Measurements from ENCODE around the gene ATP8A2.
"Not testable (repeated sequence)": the region's sequence is repeated elsewhere in the genome, so short reads cannot be mapped to it uniquely, and the experiment has no call there.

The ATP8A2 gene

DNA sequence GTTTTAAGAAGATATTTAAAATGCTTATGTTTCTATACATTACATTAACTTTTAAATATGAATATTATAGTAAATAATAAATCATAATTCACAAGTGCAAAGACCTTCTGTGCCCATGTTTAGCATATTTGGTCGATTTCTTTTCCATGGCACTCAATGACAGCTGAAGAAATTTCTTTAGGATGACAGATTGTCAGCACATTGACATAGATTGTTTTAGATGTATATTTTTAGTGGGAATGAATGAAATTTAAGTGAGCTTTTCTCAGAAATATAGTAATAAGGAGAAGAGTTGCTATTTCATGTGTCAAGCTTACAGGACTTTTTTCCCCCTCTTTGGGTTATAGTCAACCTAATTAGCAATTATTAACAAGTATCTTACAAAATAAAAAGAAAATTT lies 423.5 kb downstream of the ATP8A2 start:
- Mint-ChIP-seq H3K4me1 (no peaks in the 10 kb centered on the region), H3K27me3 (no peaks in the 10 kb centered on the region), H3K27ac (no peak overlapping the region), H3K4me3 (no peak overlapping the region), H3K9me3 (no peaks in the 10 kb centered on the region)
- DNase-seq, result no peak
- no peak for ATAC-seq

GRCh38 chr13:25796474-25796873 lies 424.7 kb downstream of the ATP8A2 start:
- H3K9me3 Mint-ChIP-seq, result peaks cover 4 to 9% of the 10 kb centered on the region in 2 donors
- ATAC-seq (no peak), DNase-seq (no peak)
- H3K4me1 Mint-ChIP-seq, result no peaks in the 10 kb centered on the region
- no peaks in the 10 kb centered on the region for H3K27me3 Mint-ChIP-seq
- H3K4me3 Mint-ChIP-seq, result no peak overlapping the region
- no peak overlapping the region for H3K27ac Mint-ChIP-seq

- no peak overlapping the region for H3K4me3 Mint-ChIP-seq
- H3K4me1 Mint-ChIP-seq, result peaks cover 13% of the 10 kb centered on the region
- peaks cover 12 to 19% of the 10 kb centered on the region in 2 donors for H3K9me3 Mint-ChIP-seq
- no peaks in the 10 kb centered on the region for H3K27me3 Mint-ChIP-seq
- no peak overlapping the region for H3K27ac Mint-ChIP-seq
- DNase-seq, result no peak
- no peak for ATAC-seq
Observed at GRCh38 chr13:25798998-25799397, 427.2 kb downstream of the ATP8A2 start.

GRCh38 chr13:25800523-25800922 lies 428.7 kb downstream of the ATP8A2 start:
- Mint-ChIP-seq H3K27me3 (no peaks in the 10 kb centered on the region), H3K9me3 (peaks cover 12 to 28% of the 10 kb centered on the region in 2 donors), H3K4me3 (no peak overlapping the region), H3K27ac (no peak overlapping the region), H3K4me1 (peaks cover 13% of the 10 kb centered on the region)
- DNase-seq (no peak), ATAC-seq (no peak)

DNA sequence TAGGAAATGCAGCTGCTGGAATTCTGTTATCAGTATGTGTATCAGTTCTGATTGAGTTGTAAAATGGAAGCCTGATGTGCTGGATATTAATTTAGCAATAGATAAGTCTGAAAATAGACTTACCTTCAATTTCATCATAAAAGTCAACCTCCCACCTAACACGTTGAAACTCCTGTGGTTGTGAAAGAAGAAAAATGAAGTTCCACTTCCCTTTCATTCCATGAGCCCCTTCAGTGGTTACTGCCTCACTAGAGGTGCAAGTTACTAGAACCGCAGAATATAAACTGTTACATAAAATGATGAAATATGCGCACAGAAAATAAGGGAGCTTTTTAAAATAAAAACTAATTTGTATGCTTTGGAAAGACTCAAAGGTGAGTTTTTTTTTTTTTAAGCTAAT lies 430.8 kb downstream of the ATP8A2 start:
- peak overlapping the region; percentile 78 to 83 for H3K27ac Mint-ChIP-seq

DNA sequence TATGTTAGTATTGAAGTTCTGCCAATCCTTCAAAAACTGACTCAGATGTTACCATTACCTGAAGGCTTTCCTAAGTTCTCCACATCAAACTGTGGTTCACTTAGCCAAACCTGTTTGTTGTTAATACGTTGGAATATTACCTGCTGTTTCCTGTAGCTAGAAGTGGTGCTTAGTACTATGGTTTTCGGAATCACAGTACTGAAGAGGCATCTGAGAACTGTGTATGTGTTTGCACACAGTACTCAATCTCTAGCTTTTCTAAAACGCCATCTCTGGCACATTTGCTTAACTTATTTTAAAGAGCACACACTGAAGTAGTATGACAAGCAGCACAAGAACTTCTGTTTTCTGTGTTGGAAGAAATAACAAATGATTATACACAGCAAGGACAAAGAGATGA lies 431.9 kb downstream of the ATP8A2 start:
- H3K4me1 Mint-ChIP-seq, result peaks cover 22% of the 10 kb centered on the region
- H3K9me3 Mint-ChIP-seq, result peaks cover 19 to 28% of the 10 kb centered on the region in 2 donors
- DNase-seq, result no peak
- H3K27ac Mint-ChIP-seq, result no peak overlapping the region
- no peaks in the 10 kb centered on the region for H3K27me3 Mint-ChIP-seq
- no peak overlapping the region for H3K4me3 Mint-ChIP-seq
- no peak for ATAC-seq

More for the DNA sequence above, 430.8 kb downstream of the ATP8A2 start:
- Mint-ChIP-seq H3K4me1 (peaks cover 22% of the 10 kb centered on the region), H3K9me3 (peaks cover 19 to 28% of the 10 kb centered on the region in 2 donors), H3K4me3 (no peak overlapping the region), H3K27me3 (no peaks in the 10 kb centered on the region)
- ATAC-seq (peak; percentile 33), DNase-seq (no peak)

DNA sequence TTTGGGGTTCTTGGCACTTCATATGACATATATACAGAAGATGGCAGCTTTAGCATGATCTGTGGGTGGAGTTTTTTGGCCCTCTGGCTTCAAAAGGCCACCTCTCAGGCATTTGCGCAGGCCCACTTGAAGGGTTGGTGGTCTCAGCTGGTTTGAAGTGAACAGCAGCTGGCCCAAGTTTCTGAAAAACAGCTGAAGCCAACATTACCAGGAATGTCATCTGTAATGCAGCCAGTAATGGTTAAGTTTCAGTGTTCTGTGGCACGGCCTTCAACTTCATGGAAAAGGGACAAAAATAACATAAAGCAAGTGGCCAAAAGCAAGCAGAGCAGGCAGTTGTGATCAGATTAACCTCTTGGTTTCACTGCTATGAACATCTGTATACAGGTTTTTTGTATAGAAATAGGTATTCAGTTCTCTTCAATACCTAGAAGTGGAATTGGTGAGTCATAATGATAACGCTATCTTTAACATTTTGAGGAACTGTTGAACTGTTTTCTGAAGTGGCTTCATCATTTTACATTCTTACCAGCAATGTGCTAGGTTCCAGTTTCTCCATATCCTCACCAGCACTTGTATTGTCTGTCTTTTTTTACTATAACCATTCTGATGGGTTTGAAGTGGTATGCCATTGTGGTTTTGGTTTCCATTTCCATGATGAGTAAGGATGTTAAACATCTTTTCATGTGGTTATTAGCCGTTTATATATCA lies 434.6 kb downstream of the ATP8A2 start:
- peak; percentile 17 to 20 for DNase-seq
- peaks cover 22% of the 10 kb centered on the region for H3K4me1 Mint-ChIP-seq
- H3K9me3 Mint-ChIP-seq, result peaks cover 15 to 28% of the 10 kb centered on the region in 2 donors
- H3K27ac Mint-ChIP-seq, result peak overlapping the region; percentile 6 to 37
- peak overlapping the region in 1 of 2 donors; percentile 17 for H3K4me3 Mint-ChIP-seq
- peak; percentile 97 for ATAC-seq
- H3K27me3 Mint-ChIP-seq, result peaks cover 10% of the 10 kb centered on the region

DNA sequence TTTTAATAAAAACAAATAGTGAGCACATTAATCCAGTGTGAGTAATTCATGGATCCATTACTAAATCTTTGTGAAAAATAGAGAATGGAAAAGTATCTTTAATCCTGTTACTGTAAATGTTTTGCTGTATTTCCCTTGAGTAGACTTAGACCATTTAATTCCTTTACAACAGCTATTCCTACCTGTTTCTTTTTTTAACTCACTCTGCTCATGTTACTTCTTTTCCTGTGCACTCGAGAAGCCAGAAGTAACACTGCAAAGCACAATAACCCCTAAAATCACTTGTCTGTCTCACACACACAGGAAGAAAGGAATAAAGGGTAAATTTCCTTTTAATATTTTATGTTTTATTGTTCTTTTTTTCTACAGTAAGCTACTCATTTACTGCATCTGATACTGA lies 435.8 kb downstream of the ATP8A2 start:
- H3K27ac Mint-ChIP-seq, result no peak overlapping the region
- peaks cover 12 to 29% of the 10 kb centered on the region in 2 donors for H3K9me3 Mint-ChIP-seq
- peaks cover 10% of the 10 kb centered on the region for H3K27me3 Mint-ChIP-seq
- no peak overlapping the region for H3K4me3 Mint-ChIP-seq
- no peak for DNase-seq
- no peak for ATAC-seq
- H3K4me1 Mint-ChIP-seq, result peaks cover 13% of the 10 kb centered on the region

DNA sequence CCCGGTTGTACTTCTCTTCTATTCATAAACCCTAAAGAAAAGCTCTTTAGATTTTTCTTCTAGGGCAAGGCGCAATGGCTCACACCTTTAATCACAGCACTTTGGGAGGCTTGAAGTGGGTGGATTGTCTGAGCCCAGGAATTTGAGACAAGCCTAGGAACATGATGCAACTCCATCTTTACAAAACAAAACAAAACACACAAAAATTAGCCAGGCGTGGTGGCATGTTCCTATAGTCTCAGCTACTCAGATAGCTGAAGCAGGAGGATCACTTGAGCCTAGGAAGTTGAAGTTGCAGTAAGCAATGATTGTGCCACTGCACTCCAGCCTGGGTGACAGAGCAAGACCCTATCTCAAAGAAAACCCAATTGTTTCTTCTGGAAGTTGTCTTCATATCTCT lies 439.7 kb downstream of the ATP8A2 start:
- ATAC-seq, result no peak
- Mint-ChIP-seq H3K4me3 (no peak overlapping the region), H3K27ac (no peak overlapping the region), H3K9me3 (peaks cover 5 to 23% of the 10 kb centered on the region in 2 donors), H3K27me3 (peaks cover 10% of the 10 kb centered on the region), H3K4me1 (peaks cover under 1% of the 10 kb centered on the region)
- no peak for DNase-seq

DNA sequence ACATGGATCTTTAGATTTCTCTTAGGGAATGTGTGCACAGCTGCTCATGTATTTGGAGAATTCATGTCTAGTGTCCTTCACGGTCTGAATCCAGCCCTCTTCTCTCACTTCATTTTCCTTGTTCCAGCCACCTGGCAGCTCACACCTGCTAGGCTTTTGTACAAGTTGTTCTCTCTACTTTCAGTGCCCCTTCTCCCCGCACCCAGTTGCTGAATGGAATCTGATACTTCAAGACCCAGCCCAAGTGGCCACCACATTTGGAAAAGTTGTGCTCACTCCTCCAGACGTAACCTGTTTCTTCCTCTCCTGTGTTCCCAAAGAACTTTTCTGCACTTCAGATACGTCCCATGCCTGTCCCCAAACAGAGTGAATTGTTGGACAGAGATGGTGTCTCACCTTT lies 444.5 kb downstream of the ATP8A2 start:
- Mint-ChIP-seq H3K4me3 (no peak overlapping the region), H3K4me1 (no peaks in the 10 kb centered on the region), H3K27me3 (no peaks in the 10 kb centered on the region), H3K9me3 (peaks cover 5 to 13% of the 10 kb centered on the region in 2 donors), H3K27ac (no peak overlapping the region)
- no peak for DNase-seq
- no peak for ATAC-seq

GRCh38 chr13:25819856-25820530 lies 448.2 kb downstream of the ATP8A2 start:
- Mint-ChIP-seq H3K27me3 (no peaks in the 10 kb centered on the region), H3K4me3 (no peak overlapping the region), H3K27ac (no peak overlapping the region), H3K4me1 (no peaks in the 10 kb centered on the region), H3K9me3 (peaks cover 0 to 10% of the 10 kb centered on the region in 2 donors)
- ATAC-seq (no peak), DNase-seq (no peak)

DNA sequence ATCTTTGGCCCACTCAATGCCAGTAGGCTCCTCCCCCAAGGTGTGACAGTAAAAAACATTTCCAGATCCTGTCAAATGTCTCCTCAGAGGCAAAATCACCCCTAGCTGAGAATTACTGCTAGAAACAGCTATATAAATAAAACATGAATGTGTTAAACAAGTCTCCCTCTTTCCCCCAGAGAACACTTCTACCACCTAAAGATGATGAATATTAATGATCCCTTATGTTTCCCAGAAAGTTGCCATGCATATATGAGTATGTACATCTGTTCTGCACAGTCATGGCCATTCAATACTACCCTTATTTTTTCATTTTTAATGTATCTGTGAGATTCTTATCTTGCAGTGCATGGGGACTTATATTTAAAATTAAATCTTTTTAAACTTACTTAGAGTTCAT lies 450.0 kb downstream of the ATP8A2 start:
- H3K27me3 Mint-ChIP-seq, result no peaks in the 10 kb centered on the region
- no peak overlapping the region for H3K4me3 Mint-ChIP-seq
- H3K9me3 Mint-ChIP-seq, result peaks cover 0 to 10% of the 10 kb centered on the region in 2 donors
- H3K27ac Mint-ChIP-seq, result peak overlapping the region in 1 of 2 donors; percentile 87
- ATAC-seq (no peak), DNase-seq (no peak)
- H3K4me1 Mint-ChIP-seq, result no peaks in the 10 kb centered on the region

DNA sequence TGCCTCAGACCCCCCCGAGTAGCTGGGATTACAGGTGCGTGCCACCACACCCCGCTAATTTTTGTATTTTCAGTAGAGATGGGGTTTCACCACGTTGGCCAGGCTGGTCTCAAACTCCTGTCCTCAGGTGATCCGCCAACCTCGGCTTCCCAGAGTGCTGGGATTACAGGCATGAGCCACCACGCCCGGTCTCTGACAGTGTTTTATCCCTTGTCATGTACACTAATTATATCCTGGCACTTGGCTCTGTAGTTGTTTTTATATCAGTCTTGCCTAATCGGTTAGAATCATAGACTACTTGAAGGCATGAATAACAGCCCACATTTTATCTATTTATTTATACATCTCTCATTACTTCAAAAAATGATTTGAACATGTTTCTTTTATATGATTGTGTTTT lies 455.4 kb downstream of the ATP8A2 start:
- DNase-seq, H3K27ac Mint-ChIP-seq, H3K4me3 Mint-ChIP-seq, H3K27me3 Mint-ChIP-seq, H3K4me1 Mint-ChIP-seq, ATAC-seq: not testable (repeated sequence)
- H3K9me3 Mint-ChIP-seq, result peaks cover 0 to 10% of the 10 kb centered on the region in 2 donors

DNA sequence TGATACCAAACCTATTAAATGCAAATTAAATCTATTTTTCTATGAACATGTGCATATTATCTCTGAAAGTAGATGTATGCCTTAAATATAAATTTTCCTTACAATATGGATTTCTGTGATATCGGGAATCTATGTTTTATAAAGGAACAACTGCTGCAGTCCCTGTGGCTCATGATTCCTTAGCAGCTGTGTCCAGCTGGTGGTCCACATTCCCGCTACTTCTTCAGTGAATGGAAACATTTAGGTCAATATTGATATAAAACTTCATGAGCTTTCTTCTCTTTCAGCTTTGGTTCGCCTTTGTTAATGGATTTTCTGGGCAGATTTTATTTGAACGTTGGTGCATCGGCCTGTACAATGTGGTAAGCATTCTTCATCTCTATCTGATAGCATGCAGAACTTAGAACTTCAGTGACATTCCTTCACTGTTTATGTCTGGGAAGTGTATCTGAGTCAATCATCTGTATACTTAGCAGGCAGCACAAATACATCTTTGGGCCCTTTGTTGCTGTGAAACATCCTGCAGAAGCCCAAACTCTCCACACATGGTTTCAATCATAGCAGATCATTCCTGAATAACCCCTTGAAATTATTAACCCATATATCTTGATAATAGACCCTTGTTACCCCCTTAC lies 456.2 kb downstream of the ATP8A2 start:
- DNase-seq (no peak), ATAC-seq (no peak)
- Mint-ChIP-seq H3K9me3 (peaks cover 0 to 10% of the 10 kb centered on the region in 2 donors), H3K4me1 (no peaks in the 10 kb centered on the region), H3K27ac (no peak overlapping the region), H3K27me3 (no peaks in the 10 kb centered on the region), H3K4me3 (no peak overlapping the region)

GRCh38 chr13:25833761-25834160 lies 462.0 kb downstream of the ATP8A2 start:
- no peaks in the 10 kb centered on the region for H3K4me1 Mint-ChIP-seq

More at GRCh38 chr13:25833761-25834160, 462.0 kb downstream of the ATP8A2 start:
- Mint-ChIP-seq H3K4me3 (no peak overlapping the region), H3K9me3 (no peaks in the 10 kb centered on the region), H3K27ac (no peak overlapping the region), H3K27me3 (no peaks in the 10 kb centered on the region)
- ATAC-seq (no peak), DNase-seq (no peak)
